NK-92 treated with Interleukin-12 subunit alpha and Interleukin-12 subunit beta, amount 100 ng/mL, for 24 hours (cell line): ENCODE measurements around the gene PSTPIP2.
A peak's percentile ranks its signal among the peaks of the same experiment; 100 is the strongest.
"Not testable (repeated sequence)": the region's sequence is repeated elsewhere in the genome, so short reads cannot be mapped to it uniquely, and the experiment has no call there.

ENCODE experiments used
- DNase-seq: peaks from one replicate; lab custom pipeline; 2025; lab: John Stamatoyannopoulos, UW

PSTPIP2 gene

GRCh38 chr18:46071653-46072375 is at the start of gene PSTPIP2:
Gene PSTPIP2 (minus strand): TSS chr18:46072260. CDS start chr18:46072188, 72 bp downstream.
- DNase-seq: peak; percentile 30

GRCh38 chr18:46113751-46114150 is 41.7 kb upstream of the PSTPIP2 start:
- no peak for DNase-seq

- DNase-seq: no peak
Observed at GRCh38 chr18:46110406-46110805, 38.3 kb upstream of the PSTPIP2 start.

- no peak for DNase-seq
Observed at GRCh38 chr18:46109386-46109785, 37.3 kb upstream of the PSTPIP2 start.

- peak; percentile 72 for DNase-seq
Observed at GRCh38 chr18:46104128-46104911, 32.3 kb upstream of the PSTPIP2 start, which contains the start of gene HAUS1. Gene HAUS1 (plus strand): TSS chr18:46104385. CDS start chr18:46104412, 27 bp downstream.

GRCh38 chr18:46099463-46099862 is 27.4 kb upstream of the PSTPIP2 start:
- no peak for DNase-seq

- DNase-seq: no peak
Observed at GRCh38 chr18:46098616-46098933, 26.5 kb upstream of the PSTPIP2 start.

GRCh38 chr18:46097801-46098615 is 25.9 kb upstream of the PSTPIP2 start, which contains the start of gene ATP5F1A:
Gene ATP5F1A (minus strand): TSS chr18:46098296. CDS start chr18:46098231, 65 bp downstream.
- peak; percentile 72 for DNase-seq

- DNase-seq: no peak
Observed at GRCh38 chr18:46097431-46097800, 25.4 kb upstream of the PSTPIP2 start.

- DNase-seq: no peak
Observed at GRCh38 chr18:46096651-46097300, 24.7 kb upstream of the PSTPIP2 start.

- no peak for DNase-seq
Observed at GRCh38 chr18:46095532-46095931, 23.5 kb upstream of the PSTPIP2 start.

- DNase-seq: not testable (repeated sequence)
Observed at GRCh38 chr18:46088501-46088900, 16.4 kb upstream of the PSTPIP2 start.

- no peak for DNase-seq
Observed at GRCh38 chr18:46084431-46084830, 12.4 kb upstream of the PSTPIP2 start.

GRCh38 chr18:46080156-46080555 is 8.1 kb upstream of the PSTPIP2 start:
- no peak for DNase-seq

GRCh38 chr18:46079336-46079735 is 7.3 kb upstream of the PSTPIP2 start:
- DNase-seq: no peak

GRCh38 chr18:46073474-46074331 is 1.6 kb upstream of the PSTPIP2 start:
- no peak for DNase-seq

- DNase-seq: no peak
Observed at GRCh38 chr18:46072959-46073358, 899 bp upstream of the PSTPIP2 start.

- DNase-seq: no peak
Observed at GRCh38 chr18:46072376-46072867, 362 bp upstream of the PSTPIP2 start.

GRCh38 chr18:46070815-46071652 is 1.0 kb downstream of the PSTPIP2 start:
- no peak for DNase-seq

GRCh38 chr18:46070232-46070631 is 1.8 kb downstream of the PSTPIP2 start:
- DNase-seq: no peak
